Hepatocyte (in vitro differentiated cells): ENCODE results near the gene VSTM2L.

ENCODE experiments used
- CTCF ChIP-seq: fragments of 200-600 bp; sonication (generic); IDR thresholded peaks from 2 replicates; pipeline ENCODE4 v1.5.1; 2016; ENCODE audit warnings: antibody characterized with exemption, mild to moderate bottlenecking; ENCODE audit not compliant: poor library complexity
- EZH2 ChIP-seq: fragments of 200-600 bp; sonication (generic); IDR thresholded peaks from 2 replicates; pipeline ENCODE4 v1.6.1; 2016; ENCODE audit warnings: antibody characterized with exemption, mild to moderate bottlenecking, borderline replicate concordance

GRCh38 chr20:37920679-37921322 is 17.9 kb downstream of the VSTM2L start:
- no peak for TF ChIP-seq CTCF
- TF ChIP-seq EZH2: no peak
